K562 (cell line): ENCODE measurements around the gene CT55. TPM values are rescaled to one million over a fixed set of nuclear protein-coding genes. Genes with fewer than 3 reads are reported as not detected.

ENCODE experiments used
- ATAC-seq: fragments of 200-7000 bp; cut with Tn5 transposase; 3 replicates; pipeline ENCODE4 v1.9.1; 2020; ENCODE audit warnings: moderate library complexity
- BruUV-seq: library from RNA; stranded (reverse); fragments of 400-500 nt; replicated peaks from 2 replicates; lab custom pipeline; 2021; lab: Mats Ljungman, UMichigan
- CTCF ChIA-PET: fragments of 300-600 bp; formaldehyde crosslinking; extraction: SDS; loops from one replicate; lab custom pipeline; 2021; ENCODE audit warnings: low intra/inter-chr PET ratio; lab: Yijun Ruan, JAX
- POLR2A ChIA-PET: fragments of 300-600, 350-650 bp; sonication (Branson Sonifier 250); formaldehyde crosslinking; extraction: SDS; loops from one replicate; lab custom pipeline; 2021; ENCODE audit warnings: antibody characterized with exemption, inconsistent platforms; lab: Yijun Ruan, JAX
- DNase-seq, 4 experiments: peaks; one replicate each; pipeline versions ENCODE4 v3.0.0 to v3.0.0-alpha.2; 2011 to 2018; ENCODE audit warnings: low spot score in 3 of 4, mixed read lengths in 3 of 4; ENCODE audit errors: extremely low read depth in 1 of 4
- FAIRE-seq: peaks from 2 replicates; lab custom pipeline; 2011; peaks lifted over from hg19 to GRCh38; lab: Jason Lieb, UNC
- H2AFZ ChIP-seq: 2 replicates; pipeline ENCODE4 v1.6.0; 2011; ENCODE audit warnings: low read depth, low read length, control low read depth, inconsistent platforms
- H3K27ac ChIP-seq: fragments of 200-600 bp; 3 replicates; pipeline ENCODE4 v1.8.0; 2011; ENCODE audit warnings: low read depth, mild to moderate bottlenecking, control low read depth, inconsistent platforms, low read length, moderate library complexity, mixed read lengths; ENCODE audit errors: extremely low read depth
- H3K27me3 ChIP-seq, 2 experiments: fragments of 300-600 bp in 1 of 2; 2 replicates in 1 of 2; 3 replicates in 1 of 2; pipeline versions ENCODE4 v1.6.0 to v1.8.0; 2011; ENCODE audit warnings: inconsistent platforms in 2 of 2, low read length in 2 of 2, mild to moderate bottlenecking in 1 of 2, mixed read lengths in 1 of 2, moderate library complexity in 1 of 2; ENCODE audit not compliant: control insufficient read depth in 2 of 2, insufficient read depth in 2 of 2
- H3K36me3 ChIP-seq: fragments of 300-600 bp; 3 replicates; pipeline ENCODE4 v1.8.0; 2011; ENCODE audit warnings: mild to moderate bottlenecking, low read length, inconsistent platforms; ENCODE audit not compliant: control insufficient read depth, insufficient read depth
- H3K4me1 ChIP-seq, 2 experiments: fragments of 200-600 bp in 1 of 2; replicated peaks in 1 of 2; 2 replicates in 1 of 2; 3 replicates in 1 of 2; pipeline versions ENCODE4 v1.5.1 to v1.8.0; 2011; ENCODE audit warnings: inconsistent platforms in 2 of 2, low read length in 2 of 2, mild to moderate bottlenecking in 1 of 2, mixed read lengths in 1 of 2, moderate library complexity in 1 of 2; ENCODE audit not compliant: control insufficient read depth in 2 of 2, insufficient read depth in 2 of 2
- H3K4me2 ChIP-seq: 2 replicates; pipeline ENCODE4 v1.6.1; 2011; ENCODE audit warnings: low read length, control low read depth, inconsistent platforms, mixed read lengths; ENCODE audit not compliant: insufficient read depth
- H3K4me3 ChIP-seq: fragments of 200-600 bp; sonication (generic), shearing (Covaris generic); 2 replicates; pipeline ENCODE4 v1.5.1; 2016; ENCODE audit warnings: control low read depth, inconsistent platforms
- H3K79me2 ChIP-seq: fragments of 200-600 bp; 3 replicates; pipeline ENCODE4 v1.8.0; 2011; ENCODE audit warnings: low read length, inconsistent platforms; ENCODE audit not compliant: control insufficient read depth, insufficient read depth
- H3K9ac ChIP-seq, 2 experiments: 2 replicates each; pipeline versions ENCODE4 v1.6.0 to v1.6.1; 2011; ENCODE audit warnings: low read depth in 2 of 2, low read length in 2 of 2, control low read depth in 1 of 2, inconsistent platforms in 1 of 2, mild to moderate bottlenecking in 1 of 2, mixed read lengths in 1 of 2; ENCODE audit not compliant: insufficient read depth in 1 of 2
- H3K9me1 ChIP-seq: one replicate; pipeline ENCODE4 v1.6.0; 2011; ENCODE audit warnings: inconsistent platforms, mild to moderate bottlenecking, low read length, moderate library complexity; ENCODE audit not compliant: control insufficient read depth, insufficient read depth
- H3K9me3 ChIP-seq: replicated peaks from 2 replicates; pipeline ENCODE4 v1.5.1; 2011; ENCODE audit warnings: low read depth, low read length, inconsistent platforms; ENCODE audit not compliant: control insufficient read depth, insufficient read depth
- H4K20me1 ChIP-seq: replicated peaks from 2 replicates; pipeline ENCODE4 v1.6.1; 2011; ENCODE audit warnings: low read length, inconsistent platforms, mixed read lengths; ENCODE audit not compliant: control insufficient read depth, insufficient read depth
- ARID1B ChIP-seq: fragments of 450-650 bp; IDR thresholded peaks from 2 replicates; pipeline ENCODE4 v1.6.1; 2016; ENCODE audit warnings: antibody characterized with exemption, mild to moderate bottlenecking, inconsistent platforms
- DIDO1 ChIP-seq: fragments of 450-650 bp; IDR thresholded peaks from 2 replicates; pipeline ENCODE4 v1.6.1; 2016; ENCODE audit warnings: low read depth, missing biosample characterization, missing genetic modification characterization
- HDAC1 ChIP-seq, 2 experiments: fragments of 450-650 bp; IDR thresholded peaks; 2 replicates each; pipeline ENCODE4 v1.6.1; 2016 to 2017; ENCODE audit warnings: inconsistent platforms in 1 of 2, mild to moderate bottlenecking in 1 of 2, moderate library complexity in 1 of 2
- HNRNPLL ChIP-seq: fragments of 200-400 bp; formaldehyde crosslinking; IDR thresholded peaks from 2 replicates; pipeline ENCODE4 v1.6.1; 2017; ENCODE audit warnings: low read length, low read depth, mild to moderate bottlenecking; ENCODE audit not compliant: poor library complexity, severe bottlenecking
- PHF8 ChIP-seq: fragments of 200-600 bp; sonication (generic); IDR thresholded peaks from 2 replicates; pipeline ENCODE4 v1.6.1; 2012; ENCODE audit warnings: mixed run types, mild to moderate bottlenecking, inconsistent platforms, low read length, moderate library complexity, borderline replicate concordance
- PTBP1 ChIP-seq: fragments of 200-400 bp; formaldehyde crosslinking; IDR thresholded peaks from 2 replicates; pipeline ENCODE4 v1.6.1; 2017; ENCODE audit warnings: low read depth, low read length
- RBM15 ChIP-seq: fragments of 200-400 bp; formaldehyde crosslinking; IDR thresholded peaks from 2 replicates; pipeline ENCODE4 v1.6.1; 2018; ENCODE audit warnings: mild to moderate bottlenecking, low read length, moderate library complexity; ENCODE audit not compliant: insufficient read depth
- SAFB2 ChIP-seq: fragments of 200-400 bp; formaldehyde crosslinking; IDR thresholded peaks from 2 replicates; pipeline ENCODE4 v1.6.1; 2018; ENCODE audit warnings: borderline replicate concordance, low read length, low read depth, moderate library complexity; ENCODE audit not compliant: severe bottlenecking
- TBL1XR1 ChIP-seq, 2 experiments: IDR thresholded peaks; 2 replicates each; pipeline ENCODE4 v1.6.1; 2012; ENCODE audit warnings: improper control_type of control experiment in 2 of 2, low read length in 2 of 2, mild to moderate bottlenecking in 1 of 2
- ZNF780A ChIP-seq: fragments of 250-450 bp; sonication (Bioruptor Pico); IDR thresholded peaks from 2 replicates; pipeline ENCODE4 v1.5.0; 2021; ENCODE audit warnings: mild to moderate bottlenecking
- WGBS: fragments of 100-300 bp; shearing (Covaris generic); methylation state at CpG from one replicate; pipeline ENCODE4 v1.1.6; 2016; ENCODE audit warnings: low coverage, mixed read lengths; ENCODE audit not compliant: insufficient coverage; ENCODE audit errors: missing lambda C conversion rate; 5-methylcytosine and 5-hydroxymethylcytosine counted together
- in situ Hi-C: fragments of 300-500 bp; cut with MboI; formaldehyde crosslinking; loops from 4 replicates; pipeline ENCODE4 v1.15.0; 2018; ENCODE audit warnings: inconsistent platforms, mixed read lengths
- intact Hi-C: fragments of 100-400 bp; cut with micrococcal nuclease; formaldehyde crosslinking; loops from 2 replicates; pipeline ENCODE4 v1.14.2; 2022
- polyA plus RNA-seq, 8 experiments: library from polyadenylated mRNA; depleted of rRNA in 4 of 8; stranded (reverse) in 5 of 8; unstranded in 3 of 8; fragments of >200 nt; fragmentation: Nextera tagmentation in 2 of 8; fragmentation: Illumina TruSeq in 1 of 8; extraction: Ambion mirVana in 2 of 8; extraction: Trizol in 1 of 8; gene quantifications; 2 replicates each; pipeline versions ENCODE4 v1.2.1 to v1.2.3, GENCODE V29; 2011 to 2014; ENCODE audit warnings: inconsistent platforms in 1 of 8, missing spikeins in 1 of 8
- total RNA-seq, 7 experiments: library from RNA; depleted of rRNA in 6 of 7; stranded (reverse); fragments of >200 nt in 6 of 7; fragmentation: Illumina TruSeq in 2 of 7; extraction: Trizol in 2 of 7; gene quantifications; 2 replicates each; pipeline versions ENCODE4 v1.2.1 to v1.2.3, GENCODE V29; 2011 to 2021; ENCODE audit warnings: low replicate concordance in 1 of 7
- TF ChIP-seq, protein P1 (sequence below): fragments of 250-450 bp; sonication (Bioruptor Pico); IDR thresholded peaks from 2 replicates; pipeline ENCODE4 v1.6.1; 2021; ENCODE audit warnings: mild to moderate bottlenecking
- TF ChIP-seq, protein P2 (sequence below): fragments of 450-650 bp; formaldehyde crosslinking; IDR thresholded peaks from 2 replicates; pipeline ENCODE4 v1.4.0; 2020; ENCODE audit warnings: mild to moderate bottlenecking
- TF ChIP-seq, protein P3 (sequence below): fragments of 450-650 bp; IDR thresholded peaks from one replicate; pipeline ENCODE4 v1.6.1; 2018; ENCODE audit warnings: mild to moderate bottlenecking, moderate library complexity; ENCODE audit not compliant: partially characterized antibody
- TF ChIP-seq, protein P4 (sequence below): fragments of 250-450 bp; sonication (Bioruptor Pico); IDR thresholded peaks from 2 replicates; pipeline ENCODE4 v1.4.0; 2020; ENCODE audit warnings: mild to moderate bottlenecking

CT55 gene
- total and polyA plus RNA-seq, 9 of the 15 experiments (the other 6 are each of a cell fraction or from before 2014, with no cell fraction given) = 48.5 to 98.9 (median 73.2) TPM

DNA sequence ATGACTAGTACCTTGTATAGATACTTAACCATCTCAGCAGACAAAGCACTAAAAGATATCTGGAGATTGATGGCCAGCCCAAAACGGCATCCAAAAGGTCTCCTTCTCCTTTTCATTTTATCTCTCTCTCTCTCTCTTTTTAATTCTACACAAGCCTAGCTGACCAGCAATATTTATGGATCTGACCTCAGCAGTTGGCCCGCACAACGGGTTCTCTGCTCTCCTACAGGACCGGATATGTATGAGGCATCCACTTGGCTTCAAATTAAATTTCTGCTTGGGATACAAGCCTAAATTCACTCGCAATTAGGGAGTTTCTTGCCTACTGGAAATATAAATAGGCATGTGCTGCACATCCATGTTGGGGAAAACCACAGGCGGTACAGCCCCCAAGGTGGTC is 22.5 kb upstream of the CT55 start:
- BruUV-seq = no TSS peak
- Histone ChIP-seq H3K27me3 (peaks cover 0 to 18% of the 10 kb centered on the region in 2 experiments; a peak in 3 of 5 replicates), H3K9ac (no peak overlapping the region), H3K9me3 (no peaks in the 10 kb centered on the region), H3K4me3 (no peak overlapping the region), H3K4me1 (peaks cover 0 to 7% of the 10 kb centered on the region in 2 experiments; a peak in 1 of 5 replicates), H3K36me3 (no peaks in the 10 kb centered on the region), H3K4me2 (no peak overlapping the region), H3K9me1 (no peaks in the 10 kb centered on the region), H3K79me2 (no peaks in the 10 kb centered on the region), H4K20me1 (no peaks in the 10 kb centered on the region), H3K27ac (no peak overlapping the region), H2AFZ (no peak overlapping the region)
- no peak for DNase-seq
- no peak for FAIRE-seq
- 11% methylated on average over 5 of the region's 6 CpGs for WGBS
- no peak for TF ChIP-seq PHF8
- TF ChIP-seq TBL1XR1 (IDR thresholded peaks at IDR 0.05; ENCODE audit: low read length in 2 of 2) = no peak
- TF ChIP-seq ZNF780A (CRISPR knock-in tag) = no peak
- no peak for TF ChIP-seq ARID1B
- no peak for TF ChIP-seq PTBP1
- TF ChIP-seq HDAC1 (IDR thresholded peaks at IDR 0.05) = no peak
- TF ChIP-seq, protein P1, sequence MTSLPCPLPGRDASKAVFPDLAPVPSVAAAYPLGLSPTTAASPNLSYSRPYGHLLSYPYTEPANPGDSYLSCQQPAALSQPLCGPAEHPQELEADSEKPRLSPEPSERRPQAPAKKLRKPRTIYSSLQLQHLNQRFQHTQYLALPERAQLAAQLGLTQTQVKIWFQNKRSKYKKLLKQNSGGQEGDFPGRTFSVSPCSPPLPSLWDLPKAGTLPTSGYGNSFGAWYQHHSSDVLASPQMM (CRISPR knock-in tag) = no peak
- TF ChIP-seq RBM15 = no peak
- TF ChIP-seq, protein P2, sequence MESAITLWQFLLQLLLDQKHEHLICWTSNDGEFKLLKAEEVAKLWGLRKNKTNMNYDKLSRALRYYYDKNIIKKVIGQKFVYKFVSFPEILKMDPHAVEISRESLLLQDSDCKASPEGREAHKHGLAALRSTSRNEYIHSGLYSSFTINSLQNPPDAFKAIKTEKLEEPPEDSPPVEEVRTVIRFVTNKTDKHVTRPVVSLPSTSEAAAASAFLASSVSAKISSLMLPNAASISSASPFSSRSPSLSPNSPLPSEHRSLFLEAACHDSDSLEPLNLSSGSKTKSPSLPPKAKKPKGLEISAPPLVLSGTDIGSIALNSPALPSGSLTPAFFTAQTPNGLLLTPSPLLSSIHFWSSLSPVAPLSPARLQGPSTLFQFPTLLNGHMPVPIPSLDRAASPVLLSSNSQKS = no peak
- TF ChIP-seq HNRNPLL = no peak
- no peak for TF ChIP-seq SAFB2
- TF ChIP-seq DIDO1 = no peak
- TF ChIP-seq, protein P3, sequence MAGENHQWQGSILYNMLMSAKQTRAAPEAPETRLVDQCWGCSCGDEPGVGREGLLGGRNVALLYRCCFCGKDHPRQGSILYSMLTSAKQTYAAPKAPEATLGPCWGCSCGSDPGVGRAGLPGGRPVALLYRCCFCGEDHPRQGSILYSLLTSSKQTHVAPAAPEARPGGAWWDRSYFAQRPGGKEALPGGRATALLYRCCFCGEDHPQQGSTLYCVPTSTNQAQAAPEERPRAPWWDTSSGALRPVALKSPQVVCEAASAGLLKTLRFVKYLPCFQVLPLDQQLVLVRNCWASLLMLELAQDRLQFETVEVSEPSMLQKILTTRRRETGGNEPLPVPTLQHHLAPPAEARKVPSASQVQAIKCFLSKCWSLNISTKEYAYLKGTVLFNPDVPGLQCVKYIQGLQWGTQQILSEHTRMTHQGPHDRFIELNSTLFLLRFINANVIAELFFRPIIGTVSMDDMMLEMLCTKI = no peak
- TF ChIP-seq, protein P4, sequence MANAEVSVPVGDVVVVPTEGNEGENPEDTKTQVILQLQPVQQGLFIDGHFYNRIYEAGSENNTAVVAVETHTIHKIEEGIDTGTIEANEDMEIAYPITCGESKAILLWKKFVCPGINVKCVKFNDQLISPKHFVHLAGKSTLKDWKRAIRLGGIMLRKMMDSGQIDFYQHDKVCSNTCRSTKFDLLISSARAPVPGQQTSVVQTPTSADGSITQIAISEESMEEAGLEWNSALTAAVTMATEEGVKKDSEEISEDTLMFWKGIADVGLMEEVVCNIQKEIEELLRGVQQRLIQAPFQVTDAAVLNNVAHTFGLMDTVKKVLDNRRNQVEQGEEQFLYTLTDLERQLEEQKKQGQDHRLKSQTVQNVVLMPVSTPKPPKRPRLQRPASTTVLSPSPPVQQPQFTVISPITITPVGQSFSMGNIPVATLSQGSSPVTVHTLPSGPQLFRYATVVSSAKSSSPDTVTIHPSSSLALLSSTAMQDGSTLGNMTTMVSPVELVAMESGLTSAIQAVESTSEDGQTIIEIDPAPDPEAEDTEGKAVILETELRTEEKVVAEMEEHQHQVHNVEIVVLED (CRISPR knock-in tag) = no peak
- ChIA-PET CTCF (no interaction called here), POLR2A (interaction anchor here (0.6 kb wide), 1 partner anchor 1153 kb away, joined by 4 read pairs; no protein-coding TSS in a partner anchor)
- no peak for ATAC-seq
- in situ Hi-C loops = no loop called here
- intact Hi-C loops = no loop called here
